Psoas muscle (tissue), 8 donors: ENCODE measurements around the gene COL23A1. TPM values are rescaled to one million over a fixed set of nuclear protein-coding genes. Genes with fewer than 3 reads are reported as not detected.

Experiments used
- ATAC-seq, 4 donors: fragments of 200-7000 bp; cut with Tn5 transposase; one replicate each; pipeline ENCODE4 v1.9.1; 2020; ENCODE audit warnings: moderate library complexity in 3 of 4, mild to moderate bottlenecking in 2 of 4
- DNase-seq, 2 donors: peaks; one replicate each; pipeline ENCODE4 v3.0.0-alpha.2; 2020
- H3K27ac ChIP-seq: fragments of 200-600 bp; one replicate; pipeline ENCODE4 v1.8.0; 2022
- H3K27me3 ChIP-seq, 3 donors: fragments of 200-600 bp in 1 of 3; one replicate each; pipeline versions ENCODE4 v1.6.1 to v1.8.0; 2013 to 2022; ENCODE audit warnings: low read length in 2 of 3, mild to moderate bottlenecking in 2 of 3, moderate library complexity in 1 of 3; ENCODE audit not compliant: insufficient read depth in 3 of 3
- H3K36me3 ChIP-seq, 2 donors: fragments of 200-600 bp in 1 of 2; one replicate each; pipeline versions ENCODE4 v1.6.1 to v1.8.0; 2013 to 2022; ENCODE audit warnings: low read depth in 1 of 2, mild to moderate bottlenecking in 1 of 2, moderate library complexity in 1 of 2; ENCODE audit not compliant: insufficient read depth in 1 of 2
- H3K4me1 ChIP-seq: fragments of 200-600 bp; one replicate; pipeline ENCODE4 v1.8.0; 2022
- H3K4me3 ChIP-seq: fragments of 200-600 bp; one replicate; pipeline ENCODE4 v1.8.0; 2022; ENCODE audit warnings: mild to moderate bottlenecking
- H3K9me3 ChIP-seq: fragments of 200-600 bp; one replicate; pipeline ENCODE4 v1.8.0; 2022
- WGBS, 3 donors: extraction: QIAGEN DNeasy Blood & Tissue Kit; methylation state at CpG; one replicate each; pipeline versions ENCODE4 v1.1.6 to v1.1.7; 2013; 5-methylcytosine and 5-hydroxymethylcytosine counted together
- intact Hi-C, 2 donors: fragments of 100-400 bp; cut with DNase I; formaldehyde crosslinking; loops; one replicate each; pipeline versions ENCODE4 v1.11.0 to v1.14.2; 2022
- polyA plus RNA-seq, 3 donors: library from polyadenylated mRNA; stranded (reverse); fragments of 200-250 nt; gene quantifications; one replicate each; pipeline ENCODE4 v1.2.3, GENCODE V29; 2013
- total RNA-seq, 4 donors: library from RNA; stranded (reverse); fragmentation: NEBNext Ultra II Directional in 2 of 4; extraction: Animal tissue kit (Norgen Biotek cat#: 25700) in 2 of 4; gene quantifications; one replicate each; pipeline versions ENCODE4 v1.2.1 to v1.2.4, GENCODE V29; 2021 to 2023
- TF ChIP-seq, protein P1 (sequence below): fragments of 200-600 bp; IDR thresholded peaks from one replicate; pipeline ENCODE4 v1.8.0; 2022; ENCODE audit warnings: antibody characterized with exemption
- donor health status: healthy with polysubstance abuse.
- donor health status: DM: no; HTN: no; CAD: no; lungs with moderate emphysema.
- donor health status: Bipolar disorder and iron deficiency.
- donor health status: healthy.
- donor health status: DM: yes; HTN: yes; CAD: no.
- donor health status: DM: no; HTN: no; CAD: no.
- donor health status: DM: no; HTN: no; CAD: no.
- donor health status: DM: yes; HTN: yes; CAD: no.

The COL23A1 gene
- total and polyA plus RNA-seq, 7 donors, result 0.66 to 3.0 (median 1.2) TPM

DNA sequence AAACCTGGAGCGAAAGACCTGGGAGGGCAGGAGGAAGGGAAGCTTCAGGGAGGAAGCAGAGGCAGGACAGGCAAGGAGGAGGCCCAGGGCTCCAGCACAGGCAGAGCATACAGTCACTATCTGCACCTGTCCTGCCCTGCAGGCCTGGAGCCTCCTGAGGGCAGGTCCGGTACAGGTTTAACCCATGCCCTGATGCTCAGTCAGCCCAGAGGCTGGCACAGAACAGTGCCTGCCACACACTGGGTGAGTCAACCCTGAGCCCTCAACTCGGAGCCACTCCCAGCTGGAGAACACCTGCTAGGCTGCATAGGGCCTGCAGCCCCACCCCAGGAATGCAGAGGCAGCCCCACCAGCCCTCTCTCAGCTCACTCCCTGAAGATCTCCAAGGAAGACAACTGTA, 196.1 kb downstream of the COL23A1 start:
- 65 to 74% (median 70%) methylated on average over 3 of the region's 3 CpGs for WGBS, 3 donors
- TF ChIP-seq, protein P1, sequence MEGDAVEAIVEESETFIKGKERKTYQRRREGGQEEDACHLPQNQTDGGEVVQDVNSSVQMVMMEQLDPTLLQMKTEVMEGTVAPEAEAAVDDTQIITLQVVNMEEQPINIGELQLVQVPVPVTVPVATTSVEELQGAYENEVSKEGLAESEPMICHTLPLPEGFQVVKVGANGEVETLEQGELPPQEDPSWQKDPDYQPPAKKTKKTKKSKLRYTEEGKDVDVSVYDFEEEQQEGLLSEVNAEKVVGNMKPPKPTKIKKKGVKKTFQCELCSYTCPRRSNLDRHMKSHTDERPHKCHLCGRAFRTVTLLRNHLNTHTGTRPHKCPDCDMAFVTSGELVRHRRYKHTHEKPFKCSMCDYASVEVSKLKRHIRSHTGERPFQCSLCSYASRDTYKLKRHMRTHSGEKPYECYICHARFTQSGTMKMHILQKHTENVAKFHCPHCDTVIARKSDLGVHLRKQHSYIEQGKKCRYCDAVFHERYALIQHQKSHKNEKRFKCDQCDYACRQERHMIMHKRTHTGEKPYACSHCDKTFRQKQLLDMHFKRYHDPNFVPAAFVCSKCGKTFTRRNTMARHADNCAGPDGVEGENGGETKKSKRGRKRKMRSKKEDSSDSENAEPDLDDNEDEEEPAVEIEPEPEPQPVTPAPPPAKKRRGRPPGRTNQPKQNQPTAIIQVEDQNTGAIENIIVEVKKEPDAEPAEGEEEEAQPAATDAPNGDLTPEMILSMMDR, result no peak
- H3K36me3 ChIP-seq, result no peaks in the 10 kb centered on the region
- DNase-seq, result no peak
- intact Hi-C loops, result no loop called here
- H3K9me3 ChIP-seq, result no peaks in the 10 kb centered on the region
- peak overlapping the region; percentile 42 for H3K27ac ChIP-seq
- peak overlapping the region; percentile 39 for H3K4me3 ChIP-seq
- peaks cover 0 to 24% (median 0%) of the 10 kb centered on the region in 3 donors for H3K27me3 ChIP-seq
- H3K4me1 ChIP-seq, result peaks cover 4% of the 10 kb centered on the region
- peak; percentile 50 to 77 (median 72) for ATAC-seq

DNA sequence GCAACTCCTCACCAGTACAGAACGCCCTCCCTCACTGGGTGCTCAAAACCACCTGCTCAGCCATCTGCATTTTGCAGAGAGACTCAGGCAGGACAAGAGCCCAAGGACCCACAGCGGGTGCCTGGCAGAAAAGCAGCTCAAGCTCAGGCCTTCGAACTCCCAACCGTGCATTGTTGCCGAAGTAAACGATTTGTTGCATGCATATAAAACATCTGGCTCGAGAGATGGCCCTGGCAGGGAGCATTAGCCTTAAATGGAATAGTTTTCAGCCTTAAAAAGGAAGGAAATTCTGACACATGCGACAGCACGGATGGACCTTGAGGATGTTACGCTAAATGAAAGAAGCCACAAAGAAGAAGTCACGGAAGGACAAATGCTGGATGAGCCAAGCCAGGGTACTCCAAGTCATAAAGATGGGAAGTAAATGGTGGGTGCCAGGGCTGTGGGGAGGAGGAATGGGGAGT, 197.2 kb downstream of the COL23A1 start:
- 52 to 63% (median 58%) methylated on average over 11 of the region's 11 CpGs for WGBS, 3 donors
- no peak overlapping the region for H3K27ac ChIP-seq
- DNase-seq (no peak), ATAC-seq (no peak)
- peaks cover 0 to 29% (median 0%) of the 10 kb centered on the region in 3 donors for H3K27me3 ChIP-seq
- peaks cover 4% of the 10 kb centered on the region for H3K4me1 ChIP-seq
- intact Hi-C loops, result no loop called here
- TF ChIP-seq, protein P1, result no peak
- H3K36me3 ChIP-seq, result no peaks in the 10 kb centered on the region
- no peak overlapping the region for H3K4me3 ChIP-seq
- no peaks in the 10 kb centered on the region for H3K9me3 ChIP-seq

DNA sequence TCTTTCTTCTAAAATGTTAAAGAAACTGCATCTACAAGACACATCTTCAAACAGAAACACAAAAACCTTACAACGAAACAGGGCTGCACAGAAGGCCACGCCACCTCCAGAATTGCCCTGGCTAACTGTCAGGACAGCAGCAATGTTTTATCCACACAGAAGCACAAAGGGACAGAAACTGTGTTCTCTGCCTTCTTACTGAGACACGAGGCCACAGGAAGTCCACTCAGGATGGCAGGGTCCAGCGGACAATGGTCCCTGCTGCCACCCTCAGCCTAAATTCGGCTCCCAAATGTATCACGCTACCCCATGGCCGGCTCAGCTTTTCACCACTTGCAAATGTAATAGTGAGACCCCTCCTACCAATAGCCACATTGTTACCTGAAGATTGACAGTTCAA, 197.8 kb downstream of the COL23A1 start:
- Histone ChIP-seq H3K4me1 (peaks cover 4% of the 10 kb centered on the region), H3K9me3 (no peaks in the 10 kb centered on the region), H3K4me3 (no peak overlapping the region), H3K27me3 (peaks cover 0 to 29% (median 0%) of the 10 kb centered on the region in 3 donors), H3K36me3 (no peaks in the 10 kb centered on the region), H3K27ac (no peak overlapping the region)
- WGBS, 3 donors, result 89 to 91% (median 90%) methylated on average over 7 of the region's 7 CpGs
- intact Hi-C loops, result no loop called here
- DNase-seq (no peak), ATAC-seq (no peak)
- TF ChIP-seq, protein P1, result no peak

DNA sequence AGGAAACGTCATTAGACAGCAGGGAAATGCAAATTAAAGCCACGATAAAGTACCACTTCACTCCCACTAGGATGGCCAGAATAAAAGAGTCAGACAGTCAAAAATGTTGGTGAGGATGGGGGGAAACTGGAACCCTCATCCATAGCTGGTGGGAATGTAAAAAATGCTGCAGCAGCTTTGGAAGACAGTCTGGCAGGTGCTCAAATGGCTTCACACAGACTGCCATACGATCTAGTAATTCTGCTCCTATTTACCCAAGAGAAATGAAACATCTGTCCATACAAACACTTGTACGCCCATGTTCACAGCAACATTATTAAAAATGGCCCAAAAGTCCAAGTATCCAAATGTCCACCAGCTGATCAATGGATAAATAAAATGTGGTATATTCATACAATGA, 198.7 kb downstream of the COL23A1 start:
- TF ChIP-seq, protein P1, result no peak
- H3K9me3 ChIP-seq, result no peaks in the 10 kb centered on the region
- 48 to 58% (median 49%) methylated on average over 4 of the region's 4 CpGs for WGBS, 3 donors
- no peak overlapping the region for H3K4me3 ChIP-seq
- DNase-seq (no peak), ATAC-seq (no peak)
- H3K36me3 ChIP-seq, result no peaks in the 10 kb centered on the region
- H3K27ac ChIP-seq, result no peak overlapping the region
- intact Hi-C loops, result no loop called here
- H3K27me3 ChIP-seq, result peaks cover 0 to 29% (median 1%) of the 10 kb centered on the region in 3 donors
- no peaks in the 10 kb centered on the region for H3K4me1 ChIP-seq

DNA sequence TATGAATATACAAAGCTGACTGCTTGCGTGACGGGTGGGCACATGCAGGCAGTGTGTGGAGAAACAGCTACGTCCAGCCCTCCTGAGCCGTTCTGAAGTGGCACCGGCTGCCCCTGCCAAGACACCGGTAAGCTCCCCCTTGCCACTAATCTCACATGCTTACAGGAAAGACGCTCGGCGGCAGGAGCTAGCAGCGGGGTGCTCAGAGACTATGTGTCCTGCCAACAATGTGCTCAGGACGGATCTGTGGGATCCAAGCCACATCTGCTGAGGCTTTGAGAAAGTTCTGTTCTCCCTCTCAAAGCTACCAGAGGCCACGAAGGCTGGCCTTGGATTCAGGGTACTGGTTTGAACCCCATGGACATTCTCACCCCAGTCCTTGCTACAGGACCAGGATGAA, 200.4 kb downstream of the COL23A1 start:
- no peak overlapping the region for H3K4me3 ChIP-seq
- no peaks in the 10 kb centered on the region for H3K36me3 ChIP-seq
- H3K4me1 ChIP-seq, result no peaks in the 10 kb centered on the region
- 26 to 59% (median 41%) methylated on average over 12 of the region's 12 CpGs for WGBS, 3 donors
- TF ChIP-seq, protein P1, result no peak
- ATAC-seq (peak in 2 of 4 donors; percentile 7 to 45), DNase-seq (no peak)
- peaks cover 0 to 29% (median 1%) of the 10 kb centered on the region in 3 donors for H3K27me3 ChIP-seq
- intact Hi-C loops, result no loop called here
- H3K9me3 ChIP-seq, result no peaks in the 10 kb centered on the region
- H3K27ac ChIP-seq, result no peak overlapping the region
